ENCODE measurements around the gene PSME3IP1. TPM values are rescaled to one million over a fixed set of nuclear protein-coding genes. Genes with fewer than 3 reads are reported as not detected.

Gene PSME3IP1
- total and polyA plus RNA-seq, 2 of the 4 experiments (the other 2 are of a cell fraction), result 50.2 to 75.2 TPM

DNA sequence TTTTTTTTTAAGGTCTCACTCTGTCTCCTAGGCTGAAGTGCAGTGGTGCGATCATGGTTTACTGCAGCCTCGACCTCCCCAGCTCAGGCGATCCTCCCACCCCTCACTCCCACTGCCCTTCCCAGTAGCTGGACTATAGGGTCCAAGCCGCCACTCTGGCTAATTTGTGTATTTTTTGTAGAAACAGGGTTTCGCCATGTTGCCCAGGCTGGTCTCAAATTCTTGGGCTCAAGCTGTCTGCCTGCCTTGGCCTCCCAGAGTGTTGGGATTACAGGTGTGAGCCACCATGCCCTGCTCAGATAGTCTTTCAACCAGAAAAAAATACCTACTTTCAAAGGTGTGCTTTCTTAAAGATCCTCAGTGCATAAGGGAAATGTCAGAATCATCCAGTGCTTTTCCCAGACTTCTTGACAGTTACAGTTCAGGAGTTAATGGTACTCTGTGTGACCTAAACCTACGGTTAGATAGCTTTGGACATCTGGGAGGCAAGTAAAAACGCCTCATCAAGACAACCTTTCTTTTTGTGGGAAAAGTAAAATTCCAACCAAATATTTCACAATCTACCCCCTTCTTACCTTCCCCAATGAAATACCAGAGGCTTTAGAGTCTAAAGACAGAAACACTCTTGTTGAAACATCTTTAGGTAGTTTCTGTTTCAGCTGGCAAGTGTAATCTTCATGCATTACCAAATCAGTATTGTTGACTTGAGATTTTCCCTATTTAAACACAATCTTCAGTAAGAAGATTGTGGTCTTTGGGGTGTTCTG, 7.1 kb upstream of the PSME3IP1 start:
- H3K27ac ChIP-seq (ENCODE audit: insufficient read depth, low read length), result peak overlapping the region; percentile 74
- H2AFZ ChIP-seq (replicated peaks; ENCODE audit: low read length, poor library complexity), result no peak overlapping the region
- intact Hi-C loops (cut with micrococcal nuclease) (no loop called here), dilution Hi-C loops (cut with HindIII; ENCODE audit: low sequenced_read_pairs, unreplicated experiment) (no loop called here), in situ Hi-C loops (cut with MboI; ENCODE audit: low sequenced_read_pairs) (no loop called here)
- H3K36me3 ChIP-seq (ENCODE audit: control insufficient read depth, insufficient read depth, low read length), result no peaks in the 10 kb centered on the region; the same call in 1 of the 2 replicates
- H3K14ac ChIP-seq (replicated peaks; ENCODE audit: low read depth, low read length), result no peak overlapping the region
- peak overlapping the region; percentile 90 for H3K4me2 ChIP-seq (ENCODE audit: low read depth, low read length)
- H2BK5ac ChIP-seq (ENCODE audit: low read depth, low read length, poor library complexity, severe bottlenecking), result peak overlapping the region; percentile 66
- H3K23ac ChIP-seq (ENCODE audit: low read depth, low read length), result peak overlapping the region; percentile 27; the same call in 1 of the 2 replicates
- ChIA-PET POLR2A (ENCODE audit: unreplicated experiment) (no interaction called here), CTCF (no interaction called here)
- H3K79me1 ChIP-seq (ENCODE audit: low read depth in 1 of 2, low read length in 2 of 2), result peaks cover 20 to 62% of the 10 kb centered on the region in 2 experiments
- no peaks in the 10 kb centered on the region; the same call in 1 of the 2 replicates for H3K9me1 ChIP-seq (ENCODE audit: insufficient read depth, low read length)
- 0 out of 2 replicates have a peak overlapping the region, but pooled peaks have one; percentile 2 for H3K56ac ChIP-seq (ENCODE audit: extremely low read depth, insufficient read depth, low read length)
- peak overlapping the region; percentile 35; the same call in 1 of the 2 replicates for H2AK5ac ChIP-seq (ENCODE audit: low read depth, low read length)
- H2BK15ac ChIP-seq (ENCODE audit: low read depth, low read length), result peak overlapping the region; percentile 12; the same call in 1 of the 3 replicates
- peak overlapping the region; percentile 68 for H3K4ac ChIP-seq (ENCODE audit: low read depth, low read length)
- DNase-seq (peak; percentile 69), ATAC-seq (ENCODE audit: low read depth) (no peak; the same call in 1 of the 2 replicates)
- H3K4me3 ChIP-seq (ENCODE audit: insufficient read depth, low read depth, low read length), result no peak overlapping the region; the same call in 1 of the 2 replicates
- peak overlapping the region; percentile 4; the same call in 1 of the 2 replicates for H2BK120ac ChIP-seq (ENCODE audit: low read depth, low read length)
- peak overlapping the region; percentile 0; the same call in 1 of the 2 replicates for H4K91ac ChIP-seq (ENCODE audit: insufficient read depth, low read depth, low read length)
- no peak overlapping the region for H2AK9ac ChIP-seq (replicated peaks; ENCODE audit: low read depth, low read length, poor library complexity)
- no TSS peak for BruUV-seq (replicated peaks)
- H2BK20ac ChIP-seq (ENCODE audit: low read depth, low read length), result peak overlapping the region; percentile 22; the same call in 1 of the 2 replicates
- H4K20me1 ChIP-seq (ENCODE audit: insufficient read depth, low read length), result peaks cover 18% of the 10 kb centered on the region; the same call in 1 of the 2 replicates
- peak overlapping the region in 1 of 2 experiments; percentile 41; a peak in 2 of 4 replicates for H4K8ac ChIP-seq (ENCODE audit: low read depth in 2 of 2, low read length in 2 of 2)
- TF ChIP-seq CEBPB (IDR thresholded peaks at IDR 0.05; ENCODE audit: low read depth, low read length), result peak; percentile 78
- no peak for TF ChIP-seq FOS (IDR thresholded peaks at IDR 0.05; ENCODE audit: low read depth, low read length)
- TF ChIP-seq MXI1 (IDR thresholded peaks at IDR 0.05; ENCODE audit: borderline replicate concordance, low read depth, low read length), result no peak
- TF ChIP-seq POLR2A (IDR thresholded peaks at IDR 0.05; ENCODE audit: low read depth, low read length), result no peak
- no peak for TF ChIP-seq RFX5 (IDR thresholded peaks at IDR 0.05; ENCODE audit: low read depth, low read length)
- TF ChIP-seq ELK1 (IDR thresholded peaks at IDR 0.05; ENCODE audit: borderline replicate concordance, low read depth, low read length), result no peak
- TF ChIP-seq BHLHE40 (IDR thresholded peaks at IDR 0.05; ENCODE audit: low read depth, low read length), result no peak
- TF ChIP-seq SMC3 (IDR thresholded peaks at IDR 0.05; ENCODE audit: low read depth, low read length), result no peak
- no peak overlapping the region for H4K5ac ChIP-seq (ENCODE audit: low read depth, low read length)
- H3K9ac ChIP-seq (ENCODE audit: low read depth, low read length), result no peak overlapping the region
- no peaks in the 10 kb centered on the region for H3K27me3 ChIP-seq (ENCODE audit: control insufficient read depth, insufficient read depth, low read length)
- WGBS, 2 experiments (ENCODE audit: extremely low coverage in 2 of 2, insufficient read length in 1 of 2), result no CpG with 5 or more reads among the region's 7 CpGs
- H3K4me1 ChIP-seq (ENCODE audit: control insufficient read depth, insufficient read depth, low read length), result peaks cover 23% of the 10 kb centered on the region
- no peaks in the 10 kb centered on the region for H3K9me3 ChIP-seq (ENCODE audit: control insufficient read depth, insufficient read depth, low read length)
- H3K18ac ChIP-seq (ENCODE audit: low read depth, low read length), result peak overlapping the region; percentile 94
